Measurements from ENCODE around the gene SLC38A7.
A peak's percentile ranks its signal among the peaks of the same experiment; 100 is the strongest.
"Not testable (repeated sequence)": the region's sequence is repeated elsewhere in the genome, so short reads cannot be mapped to it uniquely, and the experiment has no call there.

The SLC38A7 gene

DNA sequence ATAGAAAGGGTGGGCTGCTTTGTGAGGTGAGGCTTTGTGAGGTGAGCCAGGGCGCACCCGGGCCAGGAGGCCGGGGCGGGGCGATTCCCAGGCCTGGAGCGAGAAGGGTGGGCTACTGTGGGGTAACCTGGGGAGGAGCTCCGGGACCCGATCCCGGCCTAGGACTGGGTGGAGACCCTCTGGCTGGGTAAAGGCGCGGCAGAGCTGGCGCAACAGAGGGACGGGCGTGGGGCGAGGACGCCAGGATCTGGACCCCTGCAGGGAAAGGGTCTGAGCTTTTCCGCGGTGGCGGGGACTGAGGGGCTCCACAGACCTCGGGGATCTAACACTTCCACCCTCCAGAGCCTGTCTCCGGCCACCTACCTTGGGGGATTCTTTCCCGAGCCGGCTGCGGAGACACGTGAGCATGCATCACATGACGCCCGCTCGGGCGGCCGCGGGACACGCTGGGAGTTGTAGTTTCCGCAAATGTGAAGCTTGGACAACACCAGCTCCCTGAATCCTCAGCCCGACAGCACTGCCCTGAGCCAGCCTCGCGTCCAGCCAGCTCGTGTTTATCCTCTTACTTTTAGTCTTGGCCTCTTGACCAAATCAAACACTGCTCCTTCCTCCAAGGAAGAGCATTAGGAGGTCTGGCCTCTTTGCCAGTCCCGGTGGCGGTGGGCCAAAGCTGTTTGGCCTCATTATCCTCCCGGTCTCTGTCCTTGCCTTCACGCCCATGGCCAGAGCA lies at the start of gene SLC38A7:
SLC38A7 (minus strand) TSS at position 417 of the 730 bp plus-strand sequence. CDS start 4,644 bp downstream, outside the sequence.
- DNase-seq (ENCODE audit: low read depth in 2 of 2), result peak; percentile 28 to 51

GRCh38 chr16:58733671-58734458 lies 49.3 kb upstream of the SLC38A7 start, which contains the start of gene GOT2:
TSS of gene GOT2 (minus strand) at chr16:58734316. CDS start at chr16:58734228, 88 bp downstream.
- DNase-seq (ENCODE audit: low read depth in 2 of 2), result peak; percentile 62 to 63

GRCh38 chr16:58733248-58733670 lies 48.7 kb upstream of the SLC38A7 start:
- no peak for DNase-seq (ENCODE audit: low read depth in 2 of 2)

GRCh38 chr16:58732545-58733247 lies 48.1 kb upstream of the SLC38A7 start:
- no peak for DNase-seq (ENCODE audit: low read depth in 2 of 2)

- no peak for DNase-seq (ENCODE audit: low read depth in 2 of 2)
These were observed 46.3 kb upstream of the SLC38A7 start for GRCh38 chr16:58730724-58731370.

GRCh38 chr16:58727796-58728568 lies 43.4 kb upstream of the SLC38A7 start:
- DNase-seq (ENCODE audit: low read depth in 2 of 2), result no peak

DNA sequence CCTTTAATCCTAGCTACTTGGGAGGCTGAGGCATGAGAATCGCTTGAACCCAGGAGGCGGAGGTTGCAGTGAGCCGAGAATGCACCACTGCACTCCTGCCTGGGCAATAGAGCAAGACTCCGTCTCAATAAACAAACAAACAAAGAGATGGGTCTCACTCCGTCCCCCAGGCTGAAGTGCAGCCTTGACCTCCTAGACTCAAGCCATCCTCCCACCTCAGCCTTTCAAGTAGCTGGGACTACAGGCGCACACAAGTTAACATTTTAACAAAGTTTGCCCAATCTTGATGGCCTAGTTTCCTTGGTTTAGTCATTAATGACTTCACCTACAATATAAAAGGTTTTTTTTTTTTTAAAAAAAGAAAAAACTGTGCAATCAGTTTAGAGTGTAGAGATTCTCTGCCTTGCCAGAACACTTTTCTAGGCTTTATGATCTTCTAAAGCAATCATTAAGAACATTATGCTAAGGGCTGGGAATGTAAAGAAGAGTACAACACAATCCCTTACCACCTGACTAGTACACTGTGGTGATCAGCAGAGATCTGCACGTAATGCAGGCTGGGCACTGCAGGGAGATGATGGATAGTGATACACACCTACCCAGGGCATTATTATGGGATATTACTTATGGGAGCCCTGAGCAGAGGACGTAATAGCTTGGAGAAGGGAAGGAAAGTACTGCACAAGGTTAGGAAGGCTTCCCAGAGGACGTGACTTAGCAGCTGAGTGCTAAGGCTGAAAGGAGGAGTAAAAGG lies 42.6 kb upstream of the SLC38A7 start:
- no peak for DNase-seq (ENCODE audit: low read depth in 2 of 2)

- DNase-seq (ENCODE audit: low read depth in 2 of 2), result no peak
These were observed 38.5 kb upstream of the SLC38A7 start for GRCh38 chr16:58723109-58723508.

GRCh38 chr16:58717994-58718393 lies 33.4 kb upstream of the SLC38A7 start:
- DNase-seq (ENCODE audit: low read depth in 2 of 2), result no peak

DNA sequence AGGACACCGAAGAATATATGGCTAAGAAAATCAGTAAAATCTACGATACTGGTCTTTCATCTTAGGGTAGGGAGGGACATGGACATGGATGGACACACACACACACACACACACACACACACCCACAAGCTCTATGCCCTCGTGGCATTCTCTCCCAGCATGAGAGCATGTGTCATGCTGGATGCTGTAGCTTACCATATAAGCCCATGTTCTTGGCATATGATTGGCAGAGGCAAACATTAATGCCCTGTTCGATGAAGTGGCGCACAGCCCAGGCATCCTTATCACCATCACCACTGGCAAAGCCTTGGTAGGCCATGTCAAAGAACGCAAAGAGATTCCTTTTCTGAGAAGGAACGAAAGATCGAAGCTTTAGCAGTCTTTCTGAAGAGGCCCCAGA lies 31.9 kb upstream of the SLC38A7 start:
- no peak for DNase-seq (ENCODE audit: low read depth in 2 of 2)

DNA sequence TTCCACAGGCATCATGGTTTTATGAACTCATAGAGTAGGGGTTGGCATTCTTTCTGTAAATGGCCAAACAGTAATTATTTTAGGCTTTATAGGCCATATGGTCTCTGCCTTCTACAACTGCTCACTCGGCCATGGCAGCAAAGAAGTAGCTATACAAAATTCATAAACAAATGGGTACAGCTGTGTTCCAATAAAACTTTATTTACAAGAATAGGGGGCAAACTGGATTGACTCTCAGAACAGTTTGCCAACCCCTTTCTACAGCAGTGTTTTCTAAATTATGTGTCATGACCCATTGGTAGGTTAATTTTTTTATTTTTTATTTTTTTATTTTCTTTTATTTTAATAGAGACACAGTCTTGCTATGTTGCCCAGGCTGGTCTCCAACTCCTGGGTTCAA lies 29.2 kb upstream of the SLC38A7 start:
- DNase-seq (ENCODE audit: low read depth in 2 of 2), result no peak

GRCh38 chr16:58709333-58709732 lies 24.8 kb upstream of the SLC38A7 start:
- no peak for DNase-seq (ENCODE audit: low read depth in 2 of 2)

- no peak for DNase-seq (ENCODE audit: low read depth in 2 of 2)
These were observed 14.6 kb upstream of the SLC38A7 start for GRCh38 chr16:58699151-58699550.

DNA sequence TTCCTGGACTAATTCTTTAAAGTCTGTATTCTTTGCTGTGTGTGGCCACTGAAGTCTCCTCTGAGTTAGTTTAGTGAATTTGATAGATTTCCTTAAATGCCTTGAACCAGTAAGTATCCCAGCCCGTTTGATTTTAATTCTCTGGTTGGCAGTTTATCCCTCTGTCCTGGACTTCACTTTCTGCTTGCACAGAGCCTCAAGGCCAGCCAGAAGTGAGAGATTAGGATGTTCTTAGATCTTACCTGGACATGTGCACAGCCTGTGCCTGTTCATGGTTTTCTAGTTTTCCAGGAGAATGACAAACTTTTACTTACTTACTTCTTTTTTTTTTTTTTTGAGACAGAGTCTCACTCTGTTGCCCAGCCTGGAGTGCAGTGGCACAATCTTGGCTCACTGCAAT lies 10.8 kb upstream of the SLC38A7 start:
- DNase-seq (ENCODE audit: low read depth in 2 of 2), result no peak

DNA sequence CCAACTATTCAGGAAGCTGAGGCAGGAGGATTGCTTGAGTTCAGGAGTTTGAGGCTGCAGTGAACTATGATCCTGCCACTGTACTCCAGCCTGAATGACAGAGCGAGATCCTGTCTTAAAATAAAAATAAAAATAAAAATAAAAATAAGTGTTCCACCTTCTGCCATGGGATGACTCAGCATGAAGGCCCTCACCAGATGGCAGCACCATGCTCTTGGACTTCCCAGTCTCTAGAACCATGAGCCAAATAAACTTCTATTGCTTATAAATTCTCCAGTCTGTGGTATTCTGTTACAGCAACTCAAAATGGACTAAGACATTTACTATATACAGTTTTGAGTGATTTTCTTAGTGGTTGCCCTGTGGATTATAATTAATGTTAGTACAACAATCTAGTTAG lies 7.9 kb upstream of the SLC38A7 start:
- DNase-seq (ENCODE audit: low read depth in 2 of 2), result no peak

DNA sequence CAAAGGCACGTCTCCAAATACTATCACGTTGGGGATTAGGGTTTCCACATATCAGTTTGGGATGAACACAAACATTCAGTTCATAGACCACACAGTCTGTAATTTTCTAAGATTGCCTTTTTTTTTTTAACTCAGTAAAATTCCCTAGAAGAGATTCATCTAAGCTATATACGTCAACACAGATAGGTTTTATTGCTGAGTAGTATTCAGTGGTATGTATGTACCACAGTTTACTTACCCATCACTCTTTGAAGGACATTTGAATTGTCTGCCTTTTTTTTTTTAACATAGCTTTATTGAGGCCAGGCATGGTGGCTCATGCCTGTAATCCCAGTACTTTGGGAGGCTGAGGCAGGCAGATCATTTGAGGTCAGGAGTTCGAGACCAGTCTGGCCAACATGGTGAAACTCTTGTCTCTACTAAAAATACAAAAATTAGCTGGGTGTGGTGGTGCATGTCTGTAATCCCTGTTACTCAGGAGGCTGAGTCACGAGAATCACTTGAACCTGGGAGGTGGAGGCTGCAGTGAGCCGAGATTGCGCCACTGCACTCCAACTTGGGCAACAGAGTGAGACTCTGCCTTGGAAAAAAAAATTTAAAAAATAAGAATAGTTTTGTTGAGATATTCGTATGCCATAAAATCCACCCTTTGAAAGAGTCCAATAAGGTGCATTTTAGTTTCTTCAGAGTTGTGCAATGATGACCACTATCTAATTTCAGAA lies 2.6 kb upstream of the SLC38A7 start:
- DNase-seq (ENCODE audit: low read depth in 2 of 2), result not testable (repeated sequence)

DNA sequence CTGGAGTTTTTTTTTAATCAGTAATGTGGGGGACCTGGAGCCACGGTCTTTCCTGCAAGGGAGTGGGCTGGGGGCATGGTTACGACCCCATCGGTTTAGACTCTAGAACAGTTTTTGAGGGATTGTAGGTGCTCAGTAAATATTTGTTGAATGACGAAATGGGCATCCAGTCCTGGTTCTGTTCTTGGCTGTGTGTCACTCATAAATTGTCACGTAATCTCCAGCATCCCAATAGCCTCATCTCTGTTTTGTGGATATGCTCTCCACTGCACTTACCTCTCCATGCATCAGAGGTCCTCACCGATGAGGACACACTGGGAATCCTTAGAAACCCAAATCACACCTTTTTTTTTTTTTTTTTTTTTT lies 497 bp upstream of the SLC38A7 start:
- no peak for DNase-seq (ENCODE audit: low read depth in 2 of 2)

DNA sequence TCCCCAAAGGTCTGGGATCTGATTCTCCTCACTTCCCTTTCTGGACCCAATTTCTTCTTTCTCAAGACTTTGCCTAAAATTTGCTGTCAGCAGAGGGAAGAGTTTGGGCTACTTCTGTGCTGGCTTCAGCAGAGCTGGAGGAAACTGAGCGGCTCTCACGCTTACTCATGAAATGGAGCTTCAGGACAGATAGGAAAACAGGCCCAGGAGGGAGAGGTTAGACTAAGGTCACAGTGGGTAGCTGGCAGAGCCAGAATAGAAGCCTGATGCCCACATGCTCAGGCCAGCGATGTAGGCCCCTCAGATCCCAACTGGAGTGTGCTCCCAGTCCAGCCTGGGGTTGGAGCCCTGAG lies 593 bp downstream of the SLC38A7 start:
- no peak for DNase-seq (ENCODE audit: low read depth in 2 of 2)

GRCh38 chr16:58679763-58680162 lies 4.8 kb downstream of the SLC38A7 start:
- no peak for DNase-seq (ENCODE audit: low read depth in 2 of 2)

DNA sequence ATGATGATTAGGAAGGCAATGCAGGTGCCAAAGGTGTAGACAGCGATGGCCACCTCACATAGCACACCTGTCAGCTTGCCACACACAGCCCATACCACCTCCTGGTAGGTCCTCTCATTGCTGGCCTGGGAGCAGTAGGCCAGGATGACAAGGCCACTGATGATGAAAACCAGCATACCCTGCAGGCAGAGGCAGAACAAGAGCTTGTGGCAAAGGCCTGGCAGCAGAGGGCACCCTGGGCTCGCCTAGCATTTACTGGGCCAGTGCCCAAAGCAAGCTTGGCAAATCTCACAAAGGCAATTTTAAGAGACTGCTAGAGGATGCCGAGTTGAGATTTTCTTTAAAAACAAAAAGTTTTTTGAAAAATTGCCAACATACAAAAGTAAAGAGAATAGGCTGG lies 5.9 kb downstream of the SLC38A7 start:
- no peak for DNase-seq (ENCODE audit: low read depth in 2 of 2)

Measured in stimulated activated CD8-positive, alpha-beta memory T cell treated with anti-CD3 and anti-CD28 coated beads, Interleukin-7, amount 100 ng/mL, for 1 hour (primary cell).